Small intestine (tissue), 7 donors: ENCODE results near the gene HOXB13. TPM values are rescaled to one million over a fixed set of nuclear protein-coding genes. Genes with fewer than 3 reads are reported as not detected.
A peak's percentile ranks its signal among the peaks of the same experiment; 100 is the strongest.

Source experiments
- DNase-seq, 2 donors: peaks; one replicate each; pipeline versions ENCODE4 v3.0.0 to v3.0.0-alpha.2; 2013
- FAIRE-seq: peaks from 2 replicates; lab custom pipeline; 2012; peaks lifted over from hg19 to GRCh38; lab: Jason Lieb, UNC
- H3K27ac ChIP-seq, 3 donors: one replicate each; pipeline ENCODE4 v1.5.1; 2013; ENCODE audit warnings: low read length in 2 of 3, mild to moderate bottlenecking in 2 of 3, control low read depth in 1 of 3, inconsistent platforms in 1 of 3, low read depth in 1 of 3, moderate library complexity in 1 of 3
- H3K27me3 ChIP-seq, 3 donors: one replicate each; pipeline ENCODE4 v1.6.1; 2013; ENCODE audit warnings: low read length in 3 of 3, inconsistent platforms in 1 of 3; ENCODE audit not compliant: control insufficient read depth in 3 of 3, insufficient read depth in 3 of 3
- H3K36me3 ChIP-seq, 3 donors: one replicate each; pipeline ENCODE4 v1.6.1; 2013; ENCODE audit warnings: low read length in 3 of 3, inconsistent platforms in 1 of 3, low read depth in 1 of 3, mild to moderate bottlenecking in 1 of 3, moderate library complexity in 1 of 3; ENCODE audit not compliant: control insufficient read depth in 3 of 3, insufficient read depth in 2 of 3
- H3K4me1 ChIP-seq, 3 donors: one replicate each; pipeline ENCODE4 v1.6.1; 2013; ENCODE audit warnings: low read length in 2 of 3, inconsistent platforms in 1 of 3, low read depth in 1 of 3, mild to moderate bottlenecking in 1 of 3, moderate library complexity in 1 of 3; ENCODE audit not compliant: control insufficient read depth in 3 of 3, insufficient read depth in 2 of 3
- H3K4me3 ChIP-seq, 3 donors: one replicate each; pipeline ENCODE4 v1.5.1; 2013; ENCODE audit warnings: low read length in 3 of 3, control low read depth in 1 of 3, inconsistent platforms in 1 of 3, low read depth in 1 of 3, mild to moderate bottlenecking in 1 of 3, moderate library complexity in 1 of 3
- H3K9me3 ChIP-seq, 2 donors: one replicate each; pipeline ENCODE4 v1.6.1; 2013; ENCODE audit warnings: low read depth in 1 of 2, low read length in 1 of 2; ENCODE audit not compliant: control insufficient read depth in 2 of 2, insufficient read depth in 1 of 2
- WGBS, 3 donors: extraction: QIAGEN DNeasy Blood & Tissue Kit; methylation state at CpG; one replicate each; pipeline ENCODE4 v1.1.7; 2013; 5-methylcytosine and 5-hydroxymethylcytosine counted together
- polyA plus RNA-seq, 4 donors: library from polyadenylated mRNA; stranded (reverse) in 3 of 4; unstranded in 1 of 4; fragments of 200-250 nt in 3 of 4; fragments of 120-200 nt in 1 of 4; gene quantifications; one replicate each; pipeline versions ENCODE4 v1.2.1 to v1.2.3, GENCODE V29; 2013
- donor health status: healthy with polysubstance abuse.
- donor health status: control.
- donor health status: control.
- donor health status: Bipolar disorder and iron deficiency.
- donor health status: healthy.

The HOXB13 gene
- polyA plus RNA-seq, 4 donors: 0.22 TPM; not detected in 3

DNA sequence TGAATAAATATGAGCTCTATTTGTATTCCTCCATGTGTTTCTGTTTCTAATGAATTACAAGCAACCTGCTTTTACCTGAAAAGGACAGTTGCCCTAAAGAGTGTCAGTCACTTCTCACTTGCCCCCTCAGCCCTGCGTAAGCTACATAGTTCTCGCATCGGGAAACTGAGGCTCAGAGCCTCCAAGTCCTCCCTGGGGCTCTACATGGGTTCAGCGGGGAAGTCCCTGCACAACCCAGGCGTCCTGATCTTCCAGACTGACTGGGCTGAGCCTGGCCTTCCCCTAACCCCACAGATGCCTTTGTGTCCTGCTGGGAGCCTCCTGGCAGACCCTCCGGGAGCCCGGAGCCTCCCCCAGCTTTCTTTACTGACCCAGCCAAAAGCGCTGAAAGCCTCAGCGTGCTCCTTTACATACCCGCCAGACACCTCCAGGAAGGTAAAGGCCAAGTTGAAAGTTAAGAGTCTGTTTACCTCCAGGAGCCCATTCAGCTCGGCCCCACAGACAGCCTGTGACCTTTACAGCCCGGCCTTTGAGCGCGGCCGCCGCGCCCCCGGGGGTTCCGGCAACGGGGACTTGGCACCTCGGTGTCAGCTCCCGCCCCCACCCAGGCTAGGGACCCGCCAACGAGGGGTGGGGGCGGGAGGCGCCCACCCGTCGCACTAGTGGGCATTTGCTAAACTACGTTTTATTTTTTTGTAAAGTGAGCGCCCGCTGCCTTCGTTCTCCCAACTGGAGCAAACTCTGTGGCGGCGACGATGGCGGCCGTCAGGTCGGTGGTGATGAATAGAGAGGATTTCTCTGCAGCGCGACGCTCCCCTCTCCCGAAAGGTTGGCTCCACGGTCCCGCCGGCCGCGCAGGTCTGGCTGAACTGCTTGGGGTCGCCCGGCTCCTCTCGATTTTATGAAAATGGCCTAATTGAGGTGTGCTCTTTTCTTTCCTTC, 4.4 kb upstream of the HOXB13 start:
- peaks cover 0 to 99% (median 53%) of the 10 kb centered on the region in 3 donors for H3K27me3 ChIP-seq

GRCh38 chr17:48731355-48731754, 2.8 kb upstream of the HOXB13 start:
- Histone ChIP-seq H3K9me3 (no peaks in the 10 kb centered on the region), H3K27me3 (peaks cover 0 to 99% (median 63%) of the 10 kb centered on the region in 3 donors), H3K36me3 (no peaks in the 10 kb centered on the region), H3K4me3 (no peak overlapping the region), H3K4me1 (peaks cover 0 to 4% (median 0%) of the 10 kb centered on the region in 3 donors), H3K27ac (no peak overlapping the region)
- FAIRE-seq (no peak), DNase-seq (no peak)

More for the DNA sequence above, 4.4 kb upstream of the HOXB13 start:
- no peak overlapping the region for H3K27ac ChIP-seq
- H3K4me1 ChIP-seq: peaks cover 0 to 4% (median 0%) of the 10 kb centered on the region in 3 donors
- no peak overlapping the region for H3K4me3 ChIP-seq
- DNase-seq: peak in 1 of 2 donors; percentile 40
- FAIRE-seq: no peak
- H3K36me3 ChIP-seq: no peaks in the 10 kb centered on the region
- peaks cover 0 to 4% of the 10 kb centered on the region in 2 donors for H3K9me3 ChIP-seq
- 4 to 5% (median 5%) methylated on average over 50 of the region's 50 CpGs for WGBS, 3 donors

DNA sequence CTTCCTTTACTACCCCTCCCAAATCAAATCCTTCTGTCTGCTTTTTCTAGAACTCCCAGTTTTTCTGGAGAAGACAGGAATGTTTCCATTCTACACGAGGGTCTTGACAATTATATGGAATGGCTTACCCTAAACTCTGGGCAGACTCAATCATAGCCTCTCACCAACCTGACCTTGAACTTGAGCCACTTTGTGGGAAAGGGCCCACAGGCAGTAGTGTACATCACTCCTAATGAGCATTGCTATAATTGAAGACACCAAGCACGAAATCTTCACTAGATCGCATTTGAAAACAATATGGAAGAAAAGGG, 1.6 kb upstream of the HOXB13 start:
- Histone ChIP-seq H3K27me3 (peaks cover 0 to 99% (median 66%) of the 10 kb centered on the region in 3 donors), H3K4me3 (no peak overlapping the region), H3K27ac (no peak overlapping the region), H3K36me3 (no peaks in the 10 kb centered on the region), H3K9me3 (no peaks in the 10 kb centered on the region), H3K4me1 (peaks cover 0 to 6% (median 0%) of the 10 kb centered on the region in 3 donors)
- WGBS, 3 donors: 31 to 44% (median 37%) methylated on average over 3 of the region's 3 CpGs
- no peak for DNase-seq
- FAIRE-seq: no peak

- no peak overlapping the region for H3K4me3 ChIP-seq
- peak in 1 of 2 donors; percentile 23 for DNase-seq
- no peaks in the 10 kb centered on the region for H3K9me3 ChIP-seq
- no peaks in the 10 kb centered on the region for H3K36me3 ChIP-seq
- no peak for FAIRE-seq
- peaks cover 0 to 12% (median 2%) of the 10 kb centered on the region in 3 donors for H3K4me1 ChIP-seq
- 6 to 10% (median 8%) methylated on average over 19 of the region's 19 CpGs for WGBS, 3 donors
- peaks cover 0 to 99% (median 65%) of the 10 kb centered on the region in 3 donors for H3K27me3 ChIP-seq
- H3K27ac ChIP-seq: peak overlapping the region in 1 of 3 donors; percentile 25
These were observed 1.0 kb upstream of the HOXB13 start for GRCh38 chr17:48729335-48730239.

- DNase-seq: no peak
- peaks cover 0 to 99% (median 62%) of the 10 kb centered on the region in 3 donors for H3K27me3 ChIP-seq
- H3K4me3 ChIP-seq: peak overlapping the region in 2 of 3 donors; percentile 22 to 25
These were observed 955 bp downstream of the HOXB13 start for GRCh38 chr17:48727415-48728175.

GRCh38 chr17:48726916-48727286, 1.6 kb downstream of the HOXB13 start:
- Histone ChIP-seq H3K4me3 (no peak overlapping the region), H3K9me3 (peaks cover 0 to 1% of the 10 kb centered on the region in 2 donors), H3K27ac (no peak overlapping the region), H3K4me1 (peaks cover 2 to 21% (median 5%) of the 10 kb centered on the region in 3 donors), H3K36me3 (no peaks in the 10 kb centered on the region), H3K27me3 (peaks cover 0 to 99% (median 66%) of the 10 kb centered on the region in 3 donors)
- no peak for FAIRE-seq
- peak in 1 of 2 donors; percentile 31 for DNase-seq
- 8 to 13% (median 8%) methylated on average over 17 to 20 of the region's 20 CpGs for WGBS, 3 donors

More at GRCh38 chr17:48727415-48728175, 955 bp downstream of the HOXB13 start:
- FAIRE-seq: no peak
- 31 to 34% (median 34%) methylated on average over 9 of the region's 9 CpGs for WGBS, 3 donors
- Histone ChIP-seq H3K9me3 (no peaks in the 10 kb centered on the region), H3K36me3 (no peaks in the 10 kb centered on the region), H3K4me1 (peaks cover 2 to 21% (median 5%) of the 10 kb centered on the region in 3 donors), H3K27ac (no peak overlapping the region)

DNA sequence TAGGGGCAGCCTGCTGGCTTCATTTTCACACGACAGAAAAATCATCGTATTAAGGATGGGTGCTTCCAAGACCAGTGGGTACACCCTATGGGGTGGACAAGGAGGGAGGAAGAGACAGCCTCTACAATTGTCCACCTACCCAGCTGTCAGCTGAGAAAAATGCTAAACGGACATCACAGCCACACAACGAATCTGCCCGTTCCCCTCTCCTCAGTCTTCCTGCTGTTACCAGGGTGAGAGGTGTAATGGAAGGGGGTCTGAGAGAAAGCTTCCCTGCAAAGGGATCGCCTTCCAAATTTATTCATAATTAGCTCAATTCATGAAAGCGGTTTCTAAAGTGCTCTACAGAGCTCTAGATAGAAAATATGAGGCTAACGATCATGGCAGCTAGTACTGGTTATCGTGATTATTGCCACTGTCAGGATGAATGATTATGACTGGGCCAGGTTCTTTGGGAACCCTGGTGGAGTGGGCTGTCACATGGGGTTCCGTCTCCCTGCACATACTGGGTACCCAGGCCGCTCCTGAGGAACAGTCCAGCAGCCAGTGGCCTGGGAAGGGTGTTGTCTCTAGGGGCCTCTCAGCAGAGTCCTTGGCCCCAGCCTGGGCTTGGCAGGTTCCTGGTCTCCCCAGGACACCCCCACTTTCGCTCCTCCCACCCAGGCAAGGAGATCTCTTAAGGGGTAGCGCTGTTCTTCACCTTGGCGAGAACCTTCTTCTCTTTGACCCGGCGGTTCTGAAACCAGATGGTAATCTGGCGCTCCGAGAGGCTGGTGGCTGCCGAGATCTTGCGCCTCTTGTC, 2.2 kb downstream of the HOXB13 start:
- peaks cover 0 to 99% (median 69%) of the 10 kb centered on the region in 3 donors for H3K27me3 ChIP-seq
- DNase-seq (peak in 1 of 2 donors; percentile 22), FAIRE-seq (no peak)
- H3K4me1 ChIP-seq: peaks cover 2 to 21% (median 5%) of the 10 kb centered on the region in 3 donors
- H3K27ac ChIP-seq: no peak overlapping the region
- no peak overlapping the region for H3K4me3 ChIP-seq
- peaks cover 0 to 3% of the 10 kb centered on the region in 2 donors for H3K9me3 ChIP-seq
- no peaks in the 10 kb centered on the region for H3K36me3 ChIP-seq
- 10 to 14% (median 13%) methylated on average over 20 of the region's 20 CpGs for WGBS, 3 donors
